ENCODE data around the gene FREM3.
"Not testable (repeated sequence)": the region's sequence is repeated elsewhere in the genome, so short reads cannot be mapped to it uniquely, and the experiment has no call there.

The FREM3 gene

DNA sequence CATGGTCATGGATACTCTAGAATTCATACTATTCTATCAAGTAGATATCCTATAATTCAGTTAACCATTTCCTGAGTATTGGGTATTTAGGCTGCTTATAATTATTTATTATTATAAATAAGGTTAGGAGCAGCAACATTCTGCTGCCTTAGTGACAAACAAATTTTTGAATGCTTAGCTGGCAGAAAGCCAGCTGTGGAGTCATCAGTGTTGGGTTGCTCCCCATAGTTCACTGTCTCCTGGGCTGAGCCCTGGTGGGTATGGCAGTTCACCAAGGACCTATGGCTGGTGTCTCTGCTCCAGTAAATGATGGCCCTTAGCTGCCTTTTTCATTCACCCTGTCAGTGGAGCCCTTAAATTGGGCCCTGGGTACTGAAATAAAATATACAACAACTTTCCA lies 125.1 kb downstream of the FREM3 start:
- peak; percentile 19 for DNase-seq (ENCODE audit: low spot score)

DNA sequence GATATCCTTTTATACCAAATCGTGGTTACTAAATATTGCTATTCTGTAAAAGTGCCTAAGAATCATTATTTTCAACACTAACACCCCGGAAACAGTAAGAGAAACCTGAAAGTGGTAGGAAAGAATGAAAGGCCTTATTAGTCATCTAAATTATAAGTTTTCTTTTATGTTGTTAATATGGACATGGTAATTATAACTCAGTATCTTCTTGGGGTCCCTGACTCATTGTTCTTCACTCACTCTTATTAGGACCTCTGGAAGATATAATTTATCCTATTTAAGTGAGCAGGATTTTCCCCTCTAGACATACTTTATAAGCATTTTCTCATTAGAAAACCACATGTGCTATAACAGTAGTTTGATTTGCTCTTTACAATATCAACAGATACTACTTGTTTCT lies 136.0 kb downstream of the FREM3 start:
- no peak for DNase-seq (ENCODE audit: low spot score)

DNA sequence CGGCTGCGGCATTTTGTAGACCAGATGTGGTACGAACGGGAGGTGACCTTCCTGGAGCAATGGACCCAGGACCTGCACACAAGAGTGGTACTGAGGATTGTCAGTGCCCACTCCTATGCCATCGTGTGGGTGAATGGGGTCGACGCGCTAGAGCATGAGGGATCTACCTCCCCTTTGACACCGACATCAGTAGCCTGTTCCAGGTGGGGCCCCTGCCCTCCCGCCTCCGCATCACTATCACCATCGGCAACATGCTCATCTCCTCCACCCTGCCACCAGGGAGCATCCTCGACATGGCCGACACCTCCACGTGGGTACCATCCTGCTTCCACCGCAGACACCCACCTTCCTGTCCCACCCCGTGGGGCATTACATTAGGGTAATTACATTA lies 140.7 kb downstream of the FREM3 start:
- DNase-seq (ENCODE audit: low spot score), result no peak

DNA sequence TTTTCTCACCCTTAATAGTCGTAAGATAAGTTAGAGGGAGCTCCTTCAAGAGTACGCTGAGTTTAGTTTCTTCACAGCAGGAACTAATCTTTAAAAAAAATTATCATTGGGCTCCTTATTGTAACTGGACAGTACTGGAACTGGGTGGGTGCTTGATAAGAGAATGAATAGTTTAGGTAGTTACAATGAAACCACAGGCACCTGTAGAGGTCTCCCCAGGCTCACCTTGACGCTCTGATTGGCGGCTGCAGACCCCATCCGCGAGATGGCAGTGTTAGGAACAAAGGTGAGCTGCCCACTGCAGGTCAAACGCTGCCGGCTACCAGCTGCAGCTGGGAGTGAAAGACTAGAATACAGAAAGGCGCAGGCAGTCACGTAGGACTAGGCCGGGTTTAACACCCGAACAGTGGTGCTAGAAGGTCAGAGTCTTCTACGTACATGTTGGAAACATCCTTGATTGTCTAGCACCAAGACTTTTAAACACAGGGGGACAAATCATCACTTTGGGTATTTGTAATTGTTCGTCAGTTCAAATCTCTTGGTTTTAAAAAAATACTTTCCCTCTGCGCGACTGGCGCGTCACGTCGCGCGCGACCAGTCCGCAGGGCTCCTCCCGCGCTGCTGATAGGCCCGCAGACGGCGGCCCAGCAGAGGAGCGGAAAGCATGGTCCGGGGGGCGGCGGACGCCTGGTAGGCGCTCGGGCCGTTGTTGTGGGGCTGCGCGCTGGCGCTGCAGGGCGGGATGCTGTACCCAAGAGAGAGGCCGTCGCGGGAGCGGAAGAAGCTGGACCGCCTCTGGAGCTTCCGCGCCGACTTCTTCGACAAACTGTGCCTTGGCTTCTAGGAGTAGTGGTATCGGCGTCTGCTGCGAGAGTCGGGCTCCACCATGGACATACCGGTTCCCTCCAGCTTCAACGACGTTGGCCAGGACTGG lies 141.4 kb downstream of the FREM3 start:
- DNase-seq (ENCODE audit: low spot score), result no peak

DNA sequence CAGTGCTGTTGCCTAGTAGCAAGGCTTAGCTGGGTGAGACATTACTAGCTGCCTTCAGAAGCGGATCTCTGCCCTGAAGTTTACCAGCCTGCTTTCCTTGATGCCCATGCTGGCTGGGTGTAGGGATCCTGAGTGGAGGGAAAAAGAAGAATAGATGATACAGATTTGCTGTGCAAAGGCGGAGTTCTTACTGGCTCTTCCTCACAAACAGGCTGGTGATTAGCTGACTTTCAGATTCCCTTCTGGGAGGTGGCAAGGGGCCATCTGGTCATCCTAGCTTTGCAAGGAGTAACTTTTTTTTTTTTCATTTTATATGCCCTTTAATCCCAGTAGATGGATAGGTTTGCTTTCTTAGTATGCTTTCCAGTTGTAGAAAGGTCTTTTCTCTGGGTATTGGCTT lies 142.2 kb downstream of the FREM3 start:
- DNase-seq (ENCODE audit: low spot score), result no peak

DNA sequence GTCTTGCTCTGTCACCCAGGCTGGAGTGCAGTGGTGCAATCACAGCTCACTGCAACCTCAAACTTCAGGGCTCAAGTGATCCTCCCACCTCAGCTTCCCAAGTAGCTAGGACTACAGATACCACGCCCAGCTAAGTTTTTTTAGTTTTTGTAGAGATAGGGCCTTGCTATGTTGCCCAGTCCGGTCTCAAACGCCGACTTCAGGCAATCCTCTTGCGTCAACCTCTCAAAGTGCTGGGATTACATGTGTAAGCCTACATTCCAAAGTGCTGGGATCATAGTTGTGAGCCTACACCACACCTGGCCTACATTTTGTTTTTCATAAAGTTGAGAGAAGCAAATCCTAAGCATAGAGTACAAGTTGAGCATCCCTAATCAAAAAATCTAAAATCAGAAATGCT lies 144.8 kb downstream of the FREM3 start:
- DNase-seq (ENCODE audit: low spot score), result no peak

DNA sequence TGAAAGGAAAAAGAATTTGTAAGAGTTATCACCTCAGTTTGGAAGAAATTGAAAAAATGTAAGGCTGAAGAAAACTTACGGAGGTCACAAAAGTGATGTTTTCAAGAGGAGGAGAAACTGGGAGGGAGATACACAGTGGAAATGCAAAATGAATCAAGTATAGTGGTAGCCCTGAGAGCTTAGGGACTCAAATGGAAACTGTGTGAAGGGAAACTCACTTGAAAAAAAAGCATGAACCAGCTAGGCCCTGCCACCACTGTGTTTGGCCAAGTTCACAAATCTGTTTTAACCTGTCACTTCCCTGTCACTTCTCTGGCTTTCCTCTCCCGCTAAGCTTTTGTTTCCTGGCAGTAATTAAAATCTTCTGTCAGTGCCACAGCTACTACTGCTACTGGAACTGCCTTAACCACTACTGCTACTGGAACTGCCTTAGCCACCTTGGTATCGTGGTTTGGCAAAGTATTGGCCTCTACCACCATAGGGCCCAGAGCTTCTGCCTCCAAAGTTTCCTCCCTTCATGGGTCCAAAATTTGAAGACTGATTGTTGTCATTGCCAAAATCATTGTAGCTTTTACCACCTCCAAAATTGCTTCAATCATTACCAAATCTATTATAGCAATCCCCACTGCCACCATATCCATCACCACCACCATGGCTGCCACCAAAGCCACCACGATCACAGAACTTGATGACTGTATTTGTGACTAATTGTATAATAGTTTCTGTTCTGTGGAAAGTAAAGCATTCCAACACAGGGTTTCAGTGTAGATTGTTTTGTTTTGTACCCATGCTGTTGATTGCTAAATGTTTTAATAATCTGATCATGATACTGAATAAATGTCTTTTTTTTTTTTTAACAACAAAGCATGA lies 145.5 kb downstream of the FREM3 start:
- no peak for DNase-seq (ENCODE audit: low spot score)

DNA sequence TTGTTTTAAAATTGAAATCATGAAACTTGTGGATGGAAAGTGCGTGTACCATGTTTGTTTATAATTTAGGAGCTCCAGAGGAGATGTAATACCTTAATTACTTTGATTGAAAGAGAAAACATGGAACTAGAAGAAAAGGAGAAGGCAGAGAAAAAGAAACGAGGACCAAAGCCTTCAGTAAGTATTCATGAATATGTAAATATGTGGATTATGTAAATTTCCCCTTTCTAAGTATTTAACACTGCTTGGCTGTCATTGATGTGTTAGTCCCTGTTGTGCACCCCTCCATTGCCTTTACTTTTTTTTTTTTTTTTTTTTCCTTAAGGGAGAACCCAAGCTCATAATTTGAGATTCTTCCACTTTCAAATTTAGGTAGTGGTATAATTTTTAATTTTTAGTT lies 150.5 kb downstream of the FREM3 start:
- no peak for DNase-seq (ENCODE audit: low spot score)

DNA sequence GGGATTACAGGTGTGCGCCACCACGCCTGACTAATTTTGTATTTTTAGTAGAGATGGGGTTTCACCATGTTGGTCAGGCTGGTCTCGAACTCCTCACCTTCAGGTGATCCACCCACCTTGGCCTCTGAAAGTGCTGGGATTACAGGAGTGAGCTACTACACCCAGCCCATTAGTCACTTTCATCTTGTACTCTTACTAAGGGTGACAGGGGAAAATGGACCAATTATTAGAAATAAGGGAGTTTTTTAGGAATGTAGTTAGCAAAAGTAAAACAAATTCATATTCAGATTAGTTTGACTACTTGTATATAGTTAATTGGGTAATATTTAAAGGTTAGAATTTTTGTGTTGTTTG lies 160.8 kb downstream of the FREM3 start:
- no peak for DNase-seq (ENCODE audit: low spot score)

DNA sequence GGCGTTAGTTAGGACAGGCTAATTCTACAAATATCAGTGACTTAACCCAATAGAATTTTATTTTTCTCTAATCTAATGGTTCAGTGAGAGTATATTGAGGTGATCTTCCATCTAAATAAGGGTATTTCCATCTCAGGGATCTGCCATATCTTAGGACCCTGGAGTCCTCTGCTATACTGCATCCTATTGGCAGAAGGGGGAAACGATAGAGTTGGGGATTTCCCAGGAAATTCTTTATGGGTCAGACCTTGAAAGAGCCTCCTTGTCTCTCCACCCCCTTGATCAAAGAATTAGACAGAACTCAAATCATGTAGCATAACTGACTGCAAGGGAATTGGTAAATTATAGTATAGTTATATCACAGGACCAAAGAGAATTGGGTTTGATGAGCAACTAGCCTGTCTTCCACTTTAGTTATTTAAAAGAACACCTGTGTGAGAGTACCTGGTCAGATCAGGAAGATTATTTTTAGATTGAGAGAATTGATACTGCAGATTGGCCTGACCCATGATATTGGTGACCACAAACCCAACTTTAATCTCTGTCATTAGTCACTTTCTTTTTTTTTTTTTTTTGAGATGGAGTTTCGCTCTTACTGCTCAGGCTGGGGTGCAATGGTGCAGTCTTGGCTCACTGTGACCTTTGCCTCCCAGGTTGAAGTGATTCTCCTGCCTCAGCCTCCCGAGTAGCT lies 161.4 kb downstream of the FREM3 start:
- no peak for DNase-seq (ENCODE audit: low spot score)

DNA sequence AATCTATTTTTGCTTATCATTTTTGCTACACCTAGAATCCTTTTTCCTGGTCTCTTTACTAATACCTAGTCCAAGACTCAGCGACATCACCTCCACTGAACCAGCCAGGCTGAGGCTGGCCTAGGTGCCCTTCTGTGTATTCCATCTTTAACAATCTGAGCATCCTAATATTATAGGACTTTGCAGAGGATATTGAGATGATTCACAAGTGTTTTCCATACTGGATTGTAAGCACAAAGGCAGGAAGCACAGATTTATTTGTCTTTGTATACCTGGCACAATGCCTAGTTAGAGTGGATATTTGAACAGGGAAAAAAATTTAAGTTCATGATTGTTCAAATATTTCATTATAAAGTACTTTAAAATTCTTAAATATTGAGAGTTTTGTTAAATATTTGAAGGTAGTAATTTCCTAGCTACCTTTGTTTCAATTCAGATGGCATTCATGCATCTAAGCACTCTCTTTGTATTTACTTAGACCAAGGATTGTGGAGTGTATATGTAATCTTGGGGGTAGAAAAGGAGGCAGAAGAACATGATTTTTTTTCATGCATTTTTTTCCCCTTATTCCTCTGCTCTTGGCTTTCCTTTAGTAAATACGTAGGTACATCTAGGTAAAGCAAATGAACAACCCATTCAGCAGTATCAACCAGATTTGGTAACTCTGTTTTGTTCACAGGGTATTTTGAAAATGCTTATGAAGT lies 168.5 kb downstream of the FREM3 start:
- DNase-seq (ENCODE audit: low spot score), result no peak

DNA sequence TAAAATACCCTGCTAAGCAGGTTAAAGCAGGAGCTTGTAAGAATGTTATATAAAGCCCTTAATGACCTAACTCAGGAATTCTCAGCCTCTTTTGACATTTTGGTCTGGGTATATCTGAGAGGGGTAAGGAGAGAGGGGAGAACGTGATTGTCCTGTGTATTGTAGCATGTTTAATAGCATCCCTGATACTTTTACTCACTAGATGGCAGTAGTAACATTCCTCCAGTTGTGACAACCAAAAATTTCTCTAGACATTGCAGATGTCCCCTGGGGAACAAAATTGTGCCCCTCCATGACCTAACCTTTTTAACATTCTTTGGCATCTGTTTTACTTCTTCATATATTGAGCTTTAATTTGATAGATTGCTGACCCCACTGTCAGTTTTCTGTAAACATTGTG lies 169.1 kb downstream of the FREM3 start:
- peak; percentile 24 for DNase-seq (ENCODE audit: low spot score)

DNA sequence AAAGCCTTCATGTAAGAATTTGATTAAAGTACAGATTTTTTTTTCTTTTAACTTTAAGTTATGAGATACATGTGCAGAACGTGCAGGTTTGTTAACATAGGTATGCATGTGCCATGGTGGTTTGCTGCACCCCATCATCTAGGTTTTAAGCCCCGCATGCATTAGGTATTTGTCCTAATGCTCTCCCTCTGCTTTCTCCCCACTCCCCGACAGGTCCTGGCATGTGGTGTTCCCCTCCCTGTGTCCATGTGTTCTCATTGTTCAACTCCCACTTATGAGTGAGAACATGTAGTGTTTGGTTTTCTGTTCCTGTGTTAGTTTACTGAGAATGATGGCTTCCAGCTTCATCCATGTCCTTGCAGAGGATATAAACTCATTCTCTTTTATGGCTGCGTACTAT lies 172.4 kb downstream of the FREM3 start:
- DNase-seq (ENCODE audit: low spot score), result not testable (repeated sequence)
